Epithelial cell of prostate (primary cell): ENCODE measurements around the gene TP53I13.

Experiments used
- DNase-seq: peaks from one replicate; pipeline ENCODE4 v3.0.0-alpha.2; 2011; ENCODE audit warnings: low read depth, low spot score
- H3K27ac ChIP-seq: fragments of 450-650 bp; 2 replicates; pipeline ENCODE4 v1.5.1; 2017; ENCODE audit warnings: mild to moderate bottlenecking

Gene TP53I13

DNA sequence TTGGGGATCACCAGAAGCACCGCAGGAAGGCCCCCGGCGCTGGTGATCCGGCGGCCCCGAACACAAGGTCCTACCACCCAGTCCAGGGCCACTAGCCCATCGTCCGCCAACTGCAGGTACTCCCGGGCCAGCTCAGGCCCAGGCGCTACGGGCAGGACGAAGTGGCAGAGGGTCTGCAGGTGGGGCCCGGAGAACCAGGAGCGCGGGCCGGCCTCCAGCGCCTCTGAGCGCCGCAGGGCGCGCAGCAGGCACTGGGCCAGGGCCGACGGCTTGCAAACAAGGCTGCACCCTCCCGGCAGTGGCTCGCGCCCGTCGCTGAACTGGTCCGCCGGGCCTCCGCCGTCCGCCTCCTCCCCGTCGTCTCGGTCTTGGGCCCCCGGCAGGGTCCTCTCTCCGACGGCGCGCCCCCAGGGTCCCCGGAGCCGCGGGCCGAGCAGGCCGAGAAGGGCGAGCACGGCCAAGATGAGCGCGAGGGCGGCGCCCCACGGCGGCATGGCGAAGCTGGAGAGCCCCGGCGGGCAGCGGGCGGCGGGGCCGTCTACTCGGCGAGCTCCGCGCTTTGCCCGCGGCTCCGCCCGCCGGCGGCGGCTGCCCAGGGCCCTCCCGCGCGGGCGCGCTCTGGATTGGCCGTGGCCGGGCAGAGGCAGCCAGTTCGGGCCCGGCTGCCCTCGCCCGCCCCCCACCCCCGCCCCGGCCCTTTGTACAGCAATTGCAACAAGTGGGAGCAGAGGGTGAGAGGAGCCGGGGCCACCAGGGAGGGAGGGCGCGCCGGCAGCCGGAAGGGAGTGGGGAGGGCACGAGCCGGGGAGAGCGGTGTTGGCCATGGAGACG lies 1.8 kb upstream of the TP53I13 start, which contains the start of gene ABHD15:
Gene ABHD15 (minus strand): TSS at position 565 of the 831 bp plus-strand sequence. CDS start 71 bp downstream, at position 494.
- no peak for DNase-seq
- H3K27ac ChIP-seq, result peak within 1 kb of the TSS; percentile 80

DNA sequence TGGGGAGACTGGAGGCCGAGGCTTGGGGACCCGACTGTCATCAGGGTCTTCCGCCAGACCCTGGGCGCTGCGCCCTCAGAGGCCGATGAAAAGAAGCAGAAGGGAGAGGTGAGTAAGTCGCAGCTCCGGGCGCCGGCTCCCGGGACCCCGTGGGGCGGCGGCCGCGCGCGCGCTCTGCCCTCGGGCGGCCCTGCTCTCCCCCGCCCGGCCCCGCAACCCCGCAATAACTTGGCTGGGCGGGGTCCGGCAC lies 1.3 kb upstream of the TP53I13 start:
- no peak for DNase-seq
- peak overlapping the region; percentile 80 for H3K27ac ChIP-seq

DNA sequence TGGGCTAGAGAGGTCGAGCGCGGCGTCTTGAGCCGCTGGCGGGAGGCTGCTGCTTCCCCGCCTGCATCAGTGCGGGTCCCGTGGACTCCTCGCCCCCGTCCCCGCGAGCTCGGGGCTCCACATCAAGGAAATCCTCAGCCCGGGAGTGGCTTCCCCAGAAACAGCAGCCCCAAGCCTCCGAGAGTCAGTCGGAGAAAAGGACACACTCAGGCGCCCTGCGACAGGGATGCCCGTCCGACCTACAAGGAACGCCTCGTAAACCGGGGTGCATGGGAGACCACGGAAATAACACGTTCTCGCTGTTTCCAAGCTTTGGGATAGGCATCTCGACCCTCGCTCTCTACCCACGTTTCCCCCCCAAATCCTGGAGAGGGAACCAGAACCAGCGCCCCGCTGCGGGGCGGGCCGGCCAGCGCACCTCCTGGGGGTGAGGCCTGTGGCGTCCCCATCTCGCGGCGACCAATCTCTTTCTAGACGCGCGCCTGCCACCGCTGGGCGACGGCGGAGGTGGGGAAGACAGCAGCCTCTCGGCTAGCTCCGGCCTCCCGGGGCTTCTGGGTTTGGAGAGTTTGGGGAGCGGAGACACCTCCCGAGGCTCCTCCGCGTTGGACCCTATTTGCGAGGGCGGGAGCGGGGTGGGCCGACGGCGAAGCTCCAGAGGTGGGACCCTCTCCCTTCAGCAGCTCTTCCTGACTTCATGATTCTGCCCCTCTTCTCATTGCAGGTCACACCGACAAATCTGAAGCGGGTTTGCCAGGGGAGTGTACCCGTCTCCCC lies 759 bp upstream of the TP53I13 start:
- peak overlapping the region; percentile 80 for H3K27ac ChIP-seq
- no peak for DNase-seq

DNA sequence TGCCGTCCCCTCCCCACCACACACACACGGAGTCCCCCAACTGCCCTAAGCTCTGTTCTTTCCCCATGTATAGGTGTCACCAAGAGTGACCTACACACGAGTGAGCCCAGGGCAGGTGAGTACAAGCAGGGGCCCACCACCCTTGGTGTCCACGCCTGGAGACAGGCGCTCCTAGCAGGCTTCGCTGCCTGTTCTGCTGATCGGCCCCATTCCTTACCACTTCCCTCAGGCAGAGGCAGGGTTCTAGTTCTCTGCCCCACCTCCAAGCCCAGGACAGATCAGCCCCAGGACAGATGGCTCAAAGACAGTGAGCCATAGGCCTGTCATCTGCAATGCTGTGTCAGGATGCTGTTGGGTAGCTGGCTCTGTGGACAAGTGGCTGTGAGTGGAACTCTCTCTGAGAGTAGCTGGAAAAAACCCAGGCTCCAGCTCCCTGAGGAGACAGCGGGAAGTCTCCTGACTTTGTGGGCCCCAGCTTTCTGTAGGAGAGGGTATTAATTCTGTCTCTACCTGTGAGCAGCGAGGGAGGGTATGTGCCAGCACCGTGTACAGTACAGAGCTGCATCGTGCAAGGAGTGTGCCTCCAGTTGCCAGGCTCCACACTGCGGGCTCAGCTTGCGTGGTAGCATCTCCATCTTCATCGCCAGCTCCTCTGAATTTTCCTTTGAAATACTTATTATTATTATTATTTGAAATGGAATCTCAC lies 897 bp downstream of the TP53I13 start:
- no peak for DNase-seq
- peak overlapping the region; percentile 80 for H3K27ac ChIP-seq

DNA sequence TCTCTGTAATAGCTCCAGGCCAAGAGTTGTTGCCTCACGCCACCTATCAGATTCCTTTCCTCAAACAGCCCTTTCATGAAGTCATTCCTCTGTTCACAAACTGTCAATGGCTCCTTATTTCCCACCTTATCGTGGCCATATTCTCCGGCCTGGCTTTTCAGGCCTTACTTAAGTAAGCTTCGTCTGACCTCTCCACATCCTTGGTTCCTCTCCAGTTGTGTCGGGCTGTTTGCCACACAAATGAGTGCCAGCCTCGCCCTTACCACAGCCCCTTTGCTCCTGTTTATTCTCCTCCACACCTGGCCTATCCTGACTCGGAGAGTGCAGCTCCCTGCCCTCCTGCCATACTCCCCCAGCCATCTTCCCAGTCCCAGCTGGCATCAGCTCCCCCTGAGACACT lies 2.0 kb downstream of the TP53I13 start:
- no peak for DNase-seq
- no peak overlapping the region for H3K27ac ChIP-seq

DNA sequence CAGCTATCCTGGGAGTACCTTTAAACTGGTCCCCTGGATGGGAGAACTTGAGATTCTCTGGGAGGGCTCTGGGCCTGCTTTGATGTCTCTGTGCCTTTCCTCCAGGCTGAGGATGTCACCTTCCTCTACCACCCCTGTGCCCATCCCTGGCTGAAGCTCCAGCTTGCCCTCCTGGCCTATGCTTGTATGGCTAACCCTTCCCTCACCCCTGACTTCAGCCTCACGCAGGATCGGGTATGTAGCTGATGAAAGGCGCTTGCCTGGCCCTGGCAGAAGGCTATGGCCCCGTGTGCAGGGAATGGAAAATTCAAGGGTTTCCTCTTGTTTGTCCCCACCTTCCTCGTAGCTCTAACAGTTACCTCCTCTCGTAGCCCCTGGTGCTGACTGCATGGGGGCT lies 3.0 kb downstream of the TP53I13 start:
- H3K27ac ChIP-seq, result no peak overlapping the region
- DNase-seq, result no peak

DNA sequence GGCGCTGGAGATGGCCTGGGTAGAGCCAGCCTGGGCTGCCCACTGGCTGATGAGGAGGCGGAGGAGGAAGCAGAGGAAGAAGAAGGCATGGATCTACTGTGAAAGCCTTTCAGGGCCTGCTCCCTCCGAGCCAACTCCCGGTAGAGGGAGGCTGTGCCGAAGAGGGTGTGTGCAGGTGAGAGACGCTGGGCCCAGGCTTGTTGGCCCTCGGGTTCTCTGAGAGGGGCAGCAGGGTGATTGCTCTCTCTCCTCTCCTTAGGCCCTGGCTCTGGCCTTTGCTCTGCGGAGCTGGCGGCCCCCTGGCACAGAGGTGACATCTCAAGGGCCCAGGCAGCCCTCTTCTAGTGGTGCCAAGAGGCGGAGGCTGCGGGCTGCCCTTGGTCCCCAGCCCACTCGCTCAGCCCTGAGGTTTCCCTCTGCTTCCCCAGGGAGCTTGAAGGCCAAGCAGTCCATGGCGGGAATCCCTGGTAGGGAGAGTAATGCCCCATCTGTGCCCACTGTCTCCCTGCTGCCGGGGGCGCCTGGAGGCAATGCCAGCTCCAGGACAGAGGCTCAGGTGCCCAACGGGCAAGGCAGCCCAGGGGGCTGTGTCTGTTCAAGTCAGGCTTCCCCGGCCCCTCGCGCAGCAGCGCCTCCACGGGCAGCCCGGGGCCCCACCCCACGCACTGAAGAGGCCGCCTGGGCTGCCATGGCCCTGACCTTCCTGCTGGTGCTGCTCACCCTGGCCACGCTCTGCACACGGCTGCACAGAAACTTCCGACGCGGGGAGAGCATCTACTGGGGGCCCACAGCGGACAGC lies 3.6 kb downstream of the TP53I13 start:
- H3K27ac ChIP-seq, result no peak overlapping the region
- DNase-seq, result no peak

DNA sequence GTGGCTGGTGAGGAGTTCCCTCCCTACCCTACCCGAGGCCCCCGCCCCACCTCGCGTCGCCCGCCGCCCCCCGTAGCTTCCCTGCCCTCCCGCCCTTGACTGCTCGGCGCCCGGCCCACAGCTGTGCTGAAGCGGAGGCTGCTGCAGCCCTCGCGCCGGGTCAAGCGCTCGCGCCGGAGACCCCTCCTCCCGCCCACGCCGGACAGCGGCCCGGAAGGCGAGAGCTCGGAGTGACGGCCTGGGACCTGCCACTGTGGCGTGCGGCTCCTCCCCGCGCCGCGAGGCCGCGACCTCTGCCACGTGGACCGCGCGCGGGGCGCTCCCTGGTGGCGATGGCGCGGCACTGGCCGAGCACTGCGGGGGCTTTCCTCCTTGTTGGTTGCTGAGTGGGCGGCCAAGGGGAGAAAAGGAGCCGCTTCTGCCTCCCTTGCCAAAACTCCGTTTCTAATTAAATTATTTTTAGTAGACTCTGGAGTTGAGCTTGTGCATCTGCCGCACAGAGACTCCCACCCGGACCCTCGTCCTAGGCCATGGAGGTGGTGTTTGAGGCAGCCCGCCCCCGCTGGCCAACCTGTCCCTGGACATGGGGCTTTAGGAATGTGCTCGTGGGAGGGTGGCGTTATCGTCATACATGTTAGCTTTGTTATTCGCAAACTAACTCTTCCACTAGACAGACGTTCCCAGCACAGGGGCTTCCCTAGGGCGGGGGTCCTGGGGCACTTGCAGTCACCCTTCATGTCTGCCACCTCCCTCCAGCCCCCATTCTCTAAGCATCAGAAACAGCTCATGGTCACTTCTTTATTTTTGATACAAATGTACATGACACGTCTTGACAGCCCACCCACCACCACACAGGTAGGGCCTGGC lies 4.4 kb downstream of the TP53I13 start:
- H3K27ac ChIP-seq, result no peak overlapping the region
- DNase-seq, result no peak

DNA sequence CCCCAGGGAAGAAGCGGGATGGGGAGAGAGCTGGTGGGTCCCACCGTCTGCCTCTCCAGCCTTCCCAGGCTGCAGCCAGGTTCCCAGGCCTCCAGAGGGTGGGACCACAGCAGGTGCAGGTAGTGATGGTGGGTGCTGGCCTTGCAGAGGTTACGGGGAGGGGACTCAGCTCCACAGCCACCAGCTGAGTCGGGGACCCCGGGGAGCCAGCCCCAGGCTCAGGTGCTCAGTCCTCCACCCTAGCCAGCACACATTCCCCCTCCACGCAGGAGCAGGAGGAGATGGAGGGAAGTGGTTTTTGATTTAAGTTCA lies 5.0 kb downstream of the TP53I13 start:
- no peak overlapping the region for H3K27ac ChIP-seq
- no peak for DNase-seq

DNA sequence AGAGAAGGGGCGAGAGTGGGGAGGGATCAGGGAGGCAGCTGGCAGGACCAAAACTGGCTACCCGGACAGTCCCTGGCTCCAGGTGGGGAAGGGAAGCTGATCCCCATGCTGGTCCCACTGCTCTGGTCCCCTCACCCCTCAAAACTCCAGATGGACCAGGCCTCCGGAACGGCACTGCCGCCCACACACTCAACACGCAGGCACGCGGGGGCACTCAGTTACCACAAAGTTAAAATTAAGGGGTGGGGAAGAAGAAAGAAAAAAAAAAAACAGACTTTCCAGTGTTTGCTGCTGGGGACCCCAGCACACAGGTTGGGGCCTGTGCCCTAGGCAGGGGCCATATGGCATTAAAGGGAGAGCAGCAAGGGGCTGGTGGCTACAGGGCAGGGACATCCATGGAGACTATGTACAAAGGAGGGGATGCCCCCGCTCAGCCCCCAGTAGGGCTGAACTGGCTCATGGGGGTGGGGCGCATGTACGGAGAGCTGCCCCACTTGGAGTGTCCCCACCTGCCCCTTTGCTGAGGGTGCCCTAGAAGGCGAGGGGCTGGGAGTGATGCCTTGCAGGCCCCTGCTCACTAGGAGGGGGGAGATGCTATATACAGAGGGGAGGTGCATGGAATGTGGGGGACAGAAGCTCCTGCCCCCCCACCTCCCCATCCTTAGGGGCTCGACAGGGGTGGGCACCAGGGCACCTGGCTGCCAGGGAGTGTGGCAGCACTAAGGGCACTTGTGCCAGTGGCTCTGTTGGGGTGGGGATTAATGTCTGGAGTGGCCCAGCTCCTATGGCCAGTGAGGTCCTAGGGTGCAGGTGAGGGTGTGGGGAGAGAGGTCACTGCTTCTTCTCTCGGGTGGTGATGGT lies 5.6 kb downstream of the TP53I13 start:
- no peak overlapping the region for H3K27ac ChIP-seq
- no peak for DNase-seq

DNA sequence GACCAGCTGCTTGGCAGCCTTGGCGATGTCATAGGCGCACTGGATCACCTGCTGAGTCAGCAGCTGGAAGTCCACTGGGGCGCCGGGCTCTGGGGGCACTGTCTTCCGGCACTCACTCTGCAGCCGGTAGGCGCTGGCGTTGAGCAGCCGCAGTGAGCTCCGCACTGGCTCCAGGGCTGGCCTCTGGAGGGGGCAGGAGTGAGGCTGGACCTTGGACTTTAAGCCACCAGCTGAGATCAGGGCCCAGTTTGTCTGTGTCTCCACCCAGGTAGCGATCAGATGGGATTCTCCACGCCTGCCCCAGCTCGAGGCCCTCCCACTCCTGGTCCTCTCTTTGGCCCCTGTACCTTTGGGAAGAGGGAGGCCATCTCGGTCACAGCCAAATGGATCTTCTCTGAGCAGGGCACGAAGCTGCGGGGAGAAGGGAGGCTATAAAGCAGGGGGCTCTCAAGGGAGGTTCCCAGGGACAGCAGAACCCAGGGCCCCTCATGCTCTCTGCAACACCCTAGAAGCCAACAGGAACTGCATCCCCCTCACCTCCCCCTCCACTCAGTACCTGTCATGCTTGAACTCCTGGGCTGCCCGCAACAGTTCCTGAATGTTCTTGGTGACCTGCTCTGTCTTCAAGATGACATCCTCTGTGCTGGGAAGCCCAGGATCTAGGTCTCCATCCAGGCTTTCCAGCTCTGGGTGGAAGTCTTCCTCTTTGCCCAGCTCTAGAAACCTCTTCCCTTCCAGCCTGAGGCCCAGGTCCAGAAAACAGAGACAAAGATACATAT lies 6.4 kb downstream of the TP53I13 start:
- H3K27ac ChIP-seq, result no peak overlapping the region
- DNase-seq, result no peak

DNA sequence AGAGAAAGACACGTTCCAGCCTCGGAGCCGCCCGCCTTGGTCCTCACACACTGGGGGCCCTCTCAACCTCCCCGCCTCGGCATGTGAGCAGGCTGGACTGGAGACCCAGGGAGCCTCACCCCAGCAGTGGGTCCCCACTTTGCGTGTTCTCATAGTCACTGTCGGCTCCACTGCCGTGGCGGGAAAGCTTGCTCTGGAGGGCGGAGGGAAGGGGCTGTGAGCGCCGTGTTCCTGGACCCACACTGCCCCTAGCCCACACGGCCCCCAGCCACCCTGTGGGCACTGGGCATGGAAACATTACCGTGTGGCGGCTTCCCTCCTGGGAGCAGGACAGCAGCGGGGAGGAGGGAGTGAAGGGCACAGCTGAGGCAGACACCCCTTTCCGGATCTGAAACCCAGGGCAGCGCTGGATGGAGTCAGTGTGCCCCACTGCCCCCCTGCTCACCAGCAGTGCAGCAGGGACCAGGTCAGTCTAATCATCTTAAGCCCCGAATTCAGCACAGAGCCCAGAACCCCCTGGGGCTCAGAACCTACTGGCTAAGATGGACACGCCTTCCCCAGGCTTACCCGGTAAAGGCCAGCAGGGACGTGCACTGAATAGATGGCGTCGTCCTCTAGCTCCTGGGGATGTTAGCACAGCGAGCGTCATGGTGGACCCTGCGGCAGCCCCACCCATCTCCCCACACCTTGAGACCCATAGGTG lies 7.2 kb downstream of the TP53I13 start:
- no peak for DNase-seq
- H3K27ac ChIP-seq, result no peak overlapping the region

DNA sequence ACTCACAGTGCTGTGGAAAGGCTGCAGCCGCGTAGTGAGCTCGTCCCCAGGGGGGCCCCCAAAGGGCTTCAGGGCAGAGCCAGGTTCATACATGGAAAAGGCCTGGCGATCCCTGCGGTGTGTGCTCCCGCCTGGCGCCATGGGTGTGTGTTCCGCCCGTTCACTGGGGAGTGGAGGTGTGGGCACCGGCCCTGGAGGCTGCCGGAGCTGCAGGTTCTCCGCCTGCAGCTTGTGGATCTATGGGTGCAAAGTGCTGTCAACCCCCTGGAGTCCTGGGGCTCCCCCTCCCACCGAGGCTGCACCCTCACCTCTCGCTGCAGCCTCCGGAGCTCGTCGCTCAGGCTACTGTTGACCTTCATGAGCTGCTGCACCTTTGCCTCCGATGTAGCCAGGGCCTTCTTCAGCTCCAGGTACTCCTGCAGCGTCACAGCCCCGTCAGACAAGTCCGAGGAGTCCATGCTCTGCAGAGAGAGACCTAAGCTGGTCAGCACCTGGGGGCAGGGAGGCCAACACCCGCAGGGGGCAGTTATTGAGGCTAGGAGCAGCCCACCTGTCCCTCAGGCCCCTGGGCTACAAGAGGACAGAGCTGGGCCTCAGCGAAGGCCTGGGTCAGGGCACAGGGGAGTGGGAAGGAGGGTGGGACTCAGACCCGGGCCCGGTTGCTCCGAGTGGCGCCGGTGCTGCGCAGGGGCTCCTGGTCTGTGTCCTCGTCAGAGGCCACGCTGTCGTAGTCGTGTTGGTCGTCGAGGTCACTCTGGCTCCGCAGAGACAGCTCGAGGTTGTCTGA lies 7.9 kb downstream of the TP53I13 start:
- no peak overlapping the region for H3K27ac ChIP-seq
- no peak for DNase-seq

DNA sequence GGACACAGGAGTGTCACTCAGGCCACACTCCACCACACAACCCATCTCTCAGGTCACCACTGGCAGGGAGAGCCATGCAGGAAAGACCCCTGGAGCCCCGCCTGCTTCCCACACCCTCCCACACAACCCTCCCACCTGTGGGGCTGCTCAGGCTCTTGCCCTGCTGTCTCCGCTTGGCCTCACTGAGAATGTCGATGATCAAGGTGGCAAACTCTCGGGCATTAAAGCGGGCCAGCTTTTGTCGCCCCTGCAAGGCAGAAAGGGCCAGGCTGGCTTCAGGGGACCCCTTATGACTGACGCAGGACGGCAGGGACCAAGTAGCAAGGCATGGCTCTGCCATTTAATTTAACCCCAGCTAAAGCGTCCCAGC lies 8.5 kb downstream of the TP53I13 start:
- H3K27ac ChIP-seq, result no peak overlapping the region
- no peak for DNase-seq

DNA sequence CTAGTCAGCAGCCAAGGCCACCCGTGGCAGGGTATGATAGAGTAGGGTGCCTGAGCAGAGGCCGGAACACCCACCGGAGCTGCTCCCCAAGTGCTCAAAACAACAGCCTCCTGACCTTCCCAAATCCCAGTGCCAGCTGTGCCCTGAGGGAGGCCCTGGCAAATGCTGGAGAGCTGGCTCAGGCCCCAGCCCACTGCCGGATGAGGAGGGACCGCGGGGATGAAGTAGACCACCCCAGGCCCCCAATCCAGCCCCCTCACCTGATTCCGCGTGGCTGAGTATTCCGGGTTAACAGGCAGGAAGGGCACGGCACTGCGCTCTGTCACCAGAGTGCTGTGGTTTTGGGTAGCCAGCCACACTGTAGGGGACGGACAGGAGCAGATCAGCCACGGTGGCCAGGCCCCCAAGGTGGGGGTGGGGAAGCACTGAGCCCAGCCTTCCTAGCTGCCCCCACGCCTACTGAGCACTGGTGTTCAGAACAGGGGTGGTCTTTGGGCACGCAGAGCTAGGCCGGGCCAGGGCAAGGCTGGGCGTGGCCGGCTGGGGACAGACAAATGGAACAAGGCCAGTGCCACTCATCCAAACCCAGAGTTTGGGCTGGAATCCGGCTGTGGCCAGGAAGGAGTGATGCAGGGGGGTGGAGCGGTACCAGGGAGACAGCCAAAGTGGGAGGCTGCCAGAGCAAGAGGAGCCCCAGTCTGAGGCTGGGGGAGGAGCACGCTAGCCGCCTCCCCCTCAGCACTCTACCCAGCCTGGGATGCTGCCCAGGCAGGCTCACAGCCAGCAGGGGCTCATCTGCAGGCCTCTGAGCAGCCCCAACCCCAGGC lies 9.1 kb downstream of the TP53I13 start:
- H3K27ac ChIP-seq, result no peak overlapping the region
- DNase-seq, result no peak
